NCI-H2081 (cell line): ENCODE results near the gene SLAMF7.
"Not testable (repeated sequence)": the region's sequence is repeated elsewhere in the genome, so short reads cannot be mapped to it uniquely, and the experiment has no call there.

ENCODE experiments used
- DNase-seq, 2 experiments: peaks; one replicate each; lab custom pipeline; 2025; lab: John Stamatoyannopoulos, UW

The SLAMF7 gene, protein sequence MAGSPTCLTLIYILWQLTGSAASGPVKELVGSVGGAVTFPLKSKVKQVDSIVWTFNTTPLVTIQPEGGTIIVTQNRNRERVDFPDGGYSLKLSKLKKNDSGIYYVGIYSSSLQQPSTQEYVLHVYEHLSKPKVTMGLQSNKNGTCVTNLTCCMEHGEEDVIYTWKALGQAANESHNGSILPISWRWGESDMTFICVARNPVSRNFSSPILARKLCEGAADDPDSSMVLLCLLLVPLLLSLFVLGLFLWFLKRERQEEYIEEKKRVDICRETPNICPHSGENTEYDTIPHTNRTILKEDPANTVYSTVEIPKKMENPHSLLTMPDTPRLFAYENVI

DNA sequence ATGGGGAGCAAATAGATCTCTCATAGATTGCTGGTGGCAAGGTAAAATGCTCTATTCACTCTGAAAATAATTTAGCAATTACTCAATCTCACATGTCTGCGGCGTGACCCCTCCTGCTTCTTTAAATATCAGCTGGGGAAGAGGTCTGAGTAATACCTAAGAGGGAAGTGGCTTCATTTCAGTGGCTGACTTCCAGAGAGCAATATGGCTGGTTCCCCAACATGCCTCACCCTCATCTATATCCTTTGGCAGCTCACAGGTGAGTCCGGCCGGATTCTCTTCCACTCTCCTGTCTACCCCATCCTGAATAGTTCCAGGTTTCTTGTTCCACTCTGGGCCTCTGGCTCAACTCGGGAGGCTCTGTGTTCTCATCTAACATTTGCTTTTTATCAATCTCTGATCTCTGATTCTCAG lies at the start of gene SLAMF7:
Gene SLAMF7 (plus strand): TSS at position 150 of the 414 bp plus-strand sequence. CDS start 55 bp downstream, at position 205.
- no peak for DNase-seq

DNA sequence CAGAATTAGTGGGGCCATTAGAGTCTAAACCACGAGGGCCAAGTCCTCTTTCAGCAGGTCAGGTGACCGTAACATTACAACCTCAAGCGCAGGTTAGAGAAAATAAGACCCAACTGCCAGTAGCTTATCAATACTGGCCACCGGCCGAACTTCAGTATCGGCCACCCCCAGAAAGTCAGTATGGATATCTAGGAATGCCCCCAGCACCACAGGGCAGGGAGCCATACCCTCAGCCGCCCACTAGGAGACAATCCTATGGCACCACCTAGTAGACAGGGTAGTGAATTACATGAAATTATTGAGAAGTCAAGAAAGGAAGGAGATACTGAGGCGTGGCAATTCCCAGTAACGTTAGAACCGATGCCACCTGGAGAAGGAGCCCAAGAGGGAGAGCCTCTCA lies 46.7 kb upstream of the SLAMF7 start:
- not testable (repeated sequence) for DNase-seq

DNA sequence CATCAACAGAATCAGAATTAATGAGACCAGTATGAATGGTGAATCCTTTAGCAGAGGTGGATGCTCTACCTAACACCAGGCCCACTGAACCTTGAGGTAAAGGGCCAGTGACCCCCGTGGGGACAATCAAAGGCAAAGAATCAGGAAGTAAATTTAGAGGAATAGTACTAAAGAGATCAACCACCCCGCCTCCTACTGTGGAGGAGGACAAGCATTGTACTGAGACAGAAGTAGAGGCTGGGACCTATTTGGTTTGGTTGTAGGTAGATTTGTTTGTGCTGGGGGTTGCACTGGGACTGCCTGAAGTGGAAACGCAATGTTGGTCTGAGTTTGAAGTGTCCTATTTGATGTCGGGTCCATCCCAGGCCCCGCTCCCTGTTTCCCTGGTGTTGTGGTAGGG lies 36.9 kb upstream of the SLAMF7 start:
- no peak for DNase-seq

DNA sequence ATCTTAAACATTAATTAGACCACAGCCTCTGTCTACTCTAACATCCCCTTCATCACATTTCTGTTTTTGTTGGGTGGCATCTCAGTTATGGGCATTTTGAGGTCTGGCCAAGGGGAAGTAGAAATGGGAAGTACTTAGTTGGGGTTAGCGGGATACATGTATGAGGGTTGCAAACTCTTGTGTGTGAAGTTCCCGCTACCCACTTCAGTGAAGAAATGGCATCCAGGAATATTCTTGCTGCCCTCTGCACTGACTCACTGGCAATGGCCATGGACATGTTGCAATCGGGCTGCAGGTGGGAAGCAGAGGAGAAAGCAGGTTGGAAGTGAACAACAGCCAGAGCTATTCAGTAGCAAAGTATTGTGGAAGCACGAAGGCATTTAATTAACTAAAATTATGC lies 34.8 kb upstream of the SLAMF7 start:
- no peak for DNase-seq

DNA sequence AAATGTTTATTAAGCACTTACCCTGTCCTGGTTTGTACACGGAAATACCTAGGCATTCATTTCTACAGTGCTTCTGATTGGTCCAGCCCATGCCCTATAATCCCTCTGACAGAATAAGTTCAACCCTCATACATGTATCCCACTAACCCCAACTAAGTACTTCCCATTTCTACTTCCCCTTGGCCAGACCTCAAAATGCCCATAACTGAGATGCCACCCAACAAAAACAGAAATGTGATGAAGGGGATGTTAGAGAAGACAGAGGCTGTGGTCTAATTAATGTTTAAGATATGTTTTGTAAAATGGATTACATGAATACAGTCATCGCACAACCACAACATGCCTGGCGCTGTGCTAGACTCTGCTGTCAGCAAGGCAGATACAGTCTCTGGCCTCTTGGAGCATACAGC lies 33.8 kb upstream of the SLAMF7 start:
- not testable (repeated sequence) for DNase-seq

DNA sequence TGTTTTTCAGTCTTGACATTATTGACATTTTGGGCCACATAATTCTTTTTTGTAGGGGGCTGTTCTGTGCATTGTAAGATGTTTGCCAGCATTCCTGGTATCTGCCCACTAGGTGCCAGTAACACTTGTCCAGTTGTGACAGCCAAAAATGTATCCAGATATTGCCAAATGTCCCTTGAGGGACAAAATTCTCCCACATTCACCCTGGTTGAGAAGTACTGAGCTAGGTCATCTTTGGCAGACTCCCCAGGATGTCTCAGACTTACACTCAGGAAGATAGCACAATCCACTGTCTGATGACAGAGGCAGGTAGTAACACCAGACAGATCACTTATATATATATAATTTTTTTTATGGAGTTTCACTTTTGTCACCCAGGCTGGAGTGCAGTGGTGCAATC lies 33.3 kb upstream of the SLAMF7 start:
- no peak for DNase-seq

DNA sequence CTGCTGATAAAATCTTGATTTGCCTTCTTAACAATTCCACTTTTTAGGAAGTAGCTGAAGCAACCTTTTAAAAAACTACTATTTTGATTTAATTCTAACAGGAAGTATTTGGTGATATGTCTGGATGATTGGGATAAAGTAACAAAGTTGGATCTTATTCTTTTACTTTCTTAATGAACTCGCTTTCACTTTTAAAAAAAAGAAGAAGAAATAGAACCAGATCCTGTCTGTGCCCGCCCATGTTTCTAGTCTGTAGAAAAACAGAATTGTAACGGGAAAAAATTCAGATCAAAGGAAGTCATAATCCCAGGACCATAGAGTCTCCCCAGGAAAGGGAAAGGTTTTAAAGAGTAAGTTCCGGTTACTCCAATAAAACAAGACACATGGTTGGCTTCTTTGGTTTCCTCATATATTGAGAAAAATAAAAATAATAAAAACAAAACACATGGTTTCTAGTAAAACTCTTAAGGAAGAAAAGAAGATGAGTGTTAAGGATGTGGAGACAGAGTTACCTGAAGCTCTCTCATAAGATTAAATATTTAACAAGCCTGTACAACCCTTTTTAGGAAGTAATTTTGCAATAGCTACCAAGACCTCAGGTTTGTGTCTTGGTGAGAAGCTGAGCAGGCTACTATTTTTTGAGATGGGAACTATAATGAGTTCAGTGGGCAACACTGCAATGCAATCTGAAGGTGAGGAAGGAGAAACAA lies 32.4 kb upstream of the SLAMF7 start:
- no peak for DNase-seq

DNA sequence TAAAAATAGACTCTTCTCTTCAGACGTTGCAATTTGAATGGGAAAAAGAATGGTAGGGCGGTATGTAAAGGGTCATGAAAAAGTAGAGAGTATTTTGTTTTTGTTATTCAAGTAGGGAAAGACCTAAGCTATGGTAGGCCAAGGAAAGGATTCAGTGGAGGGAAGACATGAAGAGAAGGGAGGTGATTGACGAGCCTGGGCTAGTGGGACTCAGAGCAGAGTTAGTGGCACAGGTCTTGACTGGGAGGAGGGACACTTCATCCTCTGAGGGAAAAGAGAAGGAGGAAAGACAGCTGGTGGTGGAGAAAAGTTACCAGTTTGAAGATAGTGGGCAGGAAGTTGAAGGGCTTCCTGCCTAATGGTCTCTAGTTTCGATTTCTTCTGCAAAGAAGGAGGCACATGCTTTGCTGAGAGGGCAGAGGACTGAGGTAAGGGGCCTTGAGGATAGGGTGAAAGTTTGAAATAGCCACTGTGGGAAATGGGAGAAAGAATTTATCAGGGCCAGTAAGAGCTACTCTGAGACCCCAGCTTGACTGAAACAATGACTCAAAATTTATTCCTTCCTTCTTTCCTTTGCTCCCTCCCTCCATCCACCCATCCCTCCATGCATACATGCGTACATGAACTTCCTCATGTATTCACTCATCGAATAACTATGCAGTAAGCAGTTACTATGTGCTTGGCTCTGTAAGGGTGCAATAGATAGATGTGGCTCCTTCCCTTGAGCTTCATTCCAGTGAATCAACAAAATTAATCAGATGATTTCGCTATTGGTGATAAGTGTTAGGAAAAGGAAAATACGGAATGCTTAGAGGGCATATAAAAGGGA lies 31.6 kb upstream of the SLAMF7 start:
- DNase-seq = no peak

DNA sequence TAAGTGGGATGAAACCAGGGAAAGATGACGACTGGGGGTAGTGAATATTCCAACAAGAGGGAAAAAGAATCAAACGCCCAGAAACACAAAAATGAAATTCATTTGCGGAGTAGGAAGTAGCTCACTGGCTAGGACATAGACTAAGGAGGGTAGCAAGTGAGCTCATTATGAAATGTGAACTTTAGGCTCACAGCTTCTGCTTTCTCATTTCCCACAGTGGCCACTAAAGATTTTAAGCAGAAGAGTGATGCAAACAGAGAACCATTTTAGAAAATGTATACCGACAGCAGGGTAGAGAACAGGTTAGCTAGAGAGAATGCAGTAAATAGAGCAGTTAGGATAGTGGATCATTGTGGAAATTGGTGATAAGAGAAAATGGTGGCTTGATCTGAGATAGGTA lies 30.9 kb upstream of the SLAMF7 start:
- DNase-seq = no peak

DNA sequence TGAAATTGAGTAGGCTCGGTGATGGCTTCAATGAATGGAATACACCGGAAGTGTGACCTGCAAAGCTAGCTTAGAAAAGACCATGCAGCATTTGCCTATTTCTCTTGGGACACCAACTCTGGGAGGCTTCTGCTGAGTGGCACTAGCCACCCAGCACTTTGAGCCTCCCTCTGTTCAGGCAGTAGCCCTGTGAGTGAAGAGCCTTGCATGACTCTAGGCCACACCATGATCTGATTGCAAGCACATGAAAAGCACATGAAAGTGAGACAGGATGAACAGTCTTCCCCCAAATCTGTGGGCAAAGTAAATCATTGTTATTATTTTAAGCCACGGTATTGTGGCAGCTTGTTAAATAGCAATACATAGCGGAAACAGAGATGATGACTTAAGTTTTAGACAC lies 30.2 kb upstream of the SLAMF7 start:
- DNase-seq = no peak

DNA sequence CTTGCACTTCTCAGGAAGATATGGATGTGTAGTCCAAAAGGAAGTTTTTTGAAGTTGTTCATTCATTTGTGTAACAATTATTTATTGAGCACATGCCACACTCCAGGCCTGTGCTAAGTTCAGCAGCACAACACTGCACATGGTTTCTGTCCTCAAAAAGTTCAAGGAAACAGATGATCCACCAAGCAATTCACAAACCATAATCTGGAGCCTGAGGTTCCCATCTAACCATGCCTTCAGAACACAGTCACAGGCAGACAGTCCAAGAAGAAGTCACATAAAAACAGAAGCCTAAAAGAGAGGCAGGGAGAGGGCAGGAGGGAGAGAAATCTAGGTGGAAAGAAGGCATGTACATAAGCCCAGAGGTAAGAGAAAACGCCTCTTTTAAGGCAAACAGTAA lies 29.3 kb upstream of the SLAMF7 start:
- DNase-seq = no peak

DNA sequence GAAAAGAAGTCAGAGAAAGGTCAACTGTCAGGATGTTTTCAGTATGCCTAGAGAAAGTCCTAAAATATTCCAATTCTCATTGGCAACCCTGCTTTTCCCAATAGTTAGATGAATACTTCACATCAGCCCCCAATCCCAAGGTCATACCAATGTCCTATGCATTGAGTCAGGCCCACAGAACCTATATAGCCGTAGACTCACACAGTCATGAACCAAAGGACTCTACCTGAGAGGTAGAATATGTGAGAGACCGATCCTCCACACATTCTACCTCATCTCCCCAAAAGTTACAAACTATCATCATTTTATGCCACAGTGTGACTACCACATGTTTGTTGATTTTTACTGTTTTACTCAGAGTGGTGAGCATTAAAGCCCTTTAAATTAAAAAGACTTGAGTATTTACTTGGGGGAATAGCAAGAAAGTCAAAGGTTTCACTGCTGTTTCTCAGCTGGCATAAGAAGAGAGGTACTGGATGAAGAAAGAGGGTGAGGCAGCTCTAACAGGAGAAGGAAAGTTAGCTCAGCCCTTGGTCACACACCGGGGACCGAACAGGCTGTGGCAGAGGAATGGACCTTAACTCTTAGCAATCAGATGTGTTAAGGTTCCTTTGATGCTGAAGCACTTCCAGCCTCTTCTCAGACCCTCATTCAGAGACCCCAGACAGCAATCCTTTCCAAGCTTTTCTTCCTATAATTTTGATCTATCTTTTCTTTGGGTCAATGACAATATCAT lies 28.4 kb upstream of the SLAMF7 start:
- DNase-seq = no peak

DNA sequence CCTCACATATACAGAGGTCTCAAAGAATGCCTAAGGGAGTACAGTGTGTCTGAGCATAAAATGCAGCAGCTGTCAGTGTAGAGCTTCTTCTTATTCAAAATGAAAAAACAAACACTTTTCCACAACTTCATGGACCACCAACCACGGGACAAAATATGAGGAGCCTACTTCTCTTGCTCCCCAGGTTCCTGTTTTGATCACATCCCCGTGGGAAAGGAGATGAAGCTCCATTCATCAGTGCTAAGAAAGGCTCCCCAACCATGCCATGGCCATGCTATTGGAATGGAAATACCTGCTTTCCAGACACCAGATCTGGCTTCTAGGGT lies 27.8 kb upstream of the SLAMF7 start:
- DNase-seq = no peak

DNA sequence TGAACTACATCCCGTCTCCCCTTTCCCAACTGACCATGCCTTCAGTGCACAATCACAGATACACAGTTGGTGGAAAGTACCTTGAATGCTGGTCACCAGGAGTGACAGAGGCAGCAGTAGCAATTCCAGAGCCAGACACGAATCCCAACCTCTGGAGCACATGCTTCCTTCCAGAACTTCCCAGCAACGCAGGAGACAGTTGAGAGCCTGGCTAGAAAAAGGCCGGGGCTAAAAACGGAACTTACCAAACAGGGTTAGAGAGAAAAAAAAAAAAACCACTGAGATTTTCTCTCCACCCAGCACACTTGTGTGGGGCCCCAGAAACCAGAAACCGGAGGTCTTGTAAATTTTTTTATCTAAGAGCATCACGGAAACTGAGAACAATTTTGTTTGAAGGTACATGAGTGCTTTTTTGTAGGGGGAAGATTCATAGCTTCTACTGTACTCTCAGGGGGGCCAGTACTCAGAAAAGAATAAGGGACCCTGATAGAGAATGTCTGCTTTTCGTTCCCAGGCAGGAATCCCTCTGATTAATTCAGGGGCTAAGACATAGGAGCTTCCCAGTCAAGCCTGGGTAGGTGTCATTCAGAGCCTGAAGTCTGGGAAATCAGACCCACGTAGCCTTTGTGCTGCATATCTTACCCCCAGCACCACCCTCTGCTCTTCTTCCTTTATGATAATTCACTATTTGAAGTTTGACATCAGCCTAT lies 27.3 kb upstream of the SLAMF7 start, which contains the start of gene CD48:
Gene CD48 (minus strand): TSS at position 221 of the 710 bp plus-strand sequence. CDS start 59 bp downstream, at position 162.
- DNase-seq = no peak

DNA sequence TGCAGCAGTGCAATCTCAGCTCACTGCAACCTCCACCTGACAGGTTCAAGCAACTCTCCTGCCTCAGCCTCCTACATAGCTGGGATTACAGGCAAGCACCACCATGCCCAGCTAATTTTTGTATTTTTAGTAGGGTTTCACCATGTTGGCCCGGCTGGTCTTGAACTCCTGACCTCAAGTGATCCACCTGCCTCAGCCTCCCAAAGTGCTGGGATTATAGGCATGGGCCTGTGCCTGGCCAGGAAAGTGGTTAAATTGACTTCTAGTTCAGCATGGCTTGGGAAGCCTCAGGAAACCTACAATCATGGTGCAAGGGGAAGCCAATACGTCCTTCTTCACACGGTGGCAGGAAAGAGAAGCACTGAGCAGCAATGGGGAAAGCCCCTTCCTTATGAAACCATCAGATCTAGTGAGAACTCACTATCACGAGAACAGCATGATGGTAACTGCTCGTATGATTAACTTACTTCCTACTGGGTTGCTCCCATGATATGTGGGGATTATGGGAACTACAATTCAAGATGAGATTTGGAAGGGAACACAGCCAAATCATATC lies 26.4 kb upstream of the SLAMF7 start:
- DNase-seq = not testable (repeated sequence)

DNA sequence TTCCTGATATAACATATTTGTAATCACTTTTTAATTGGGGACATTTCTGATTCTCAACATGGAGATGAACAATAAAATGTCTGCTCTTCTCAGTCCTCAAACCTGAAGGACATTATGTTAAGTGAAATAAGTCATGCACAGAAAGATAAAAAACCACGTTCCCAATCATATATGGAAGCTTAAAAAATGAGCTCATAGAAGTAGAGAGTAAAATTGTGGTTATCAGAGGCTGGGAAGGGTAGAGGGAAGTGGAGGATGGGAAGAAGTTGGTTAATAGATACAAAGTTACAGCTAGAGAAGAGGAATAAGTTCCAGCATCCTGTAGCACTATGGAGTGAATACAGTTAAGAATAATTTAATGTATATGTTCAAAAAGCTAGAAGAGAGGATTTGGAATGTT lies 25.9 kb upstream of the SLAMF7 start:
- DNase-seq = no peak

DNA sequence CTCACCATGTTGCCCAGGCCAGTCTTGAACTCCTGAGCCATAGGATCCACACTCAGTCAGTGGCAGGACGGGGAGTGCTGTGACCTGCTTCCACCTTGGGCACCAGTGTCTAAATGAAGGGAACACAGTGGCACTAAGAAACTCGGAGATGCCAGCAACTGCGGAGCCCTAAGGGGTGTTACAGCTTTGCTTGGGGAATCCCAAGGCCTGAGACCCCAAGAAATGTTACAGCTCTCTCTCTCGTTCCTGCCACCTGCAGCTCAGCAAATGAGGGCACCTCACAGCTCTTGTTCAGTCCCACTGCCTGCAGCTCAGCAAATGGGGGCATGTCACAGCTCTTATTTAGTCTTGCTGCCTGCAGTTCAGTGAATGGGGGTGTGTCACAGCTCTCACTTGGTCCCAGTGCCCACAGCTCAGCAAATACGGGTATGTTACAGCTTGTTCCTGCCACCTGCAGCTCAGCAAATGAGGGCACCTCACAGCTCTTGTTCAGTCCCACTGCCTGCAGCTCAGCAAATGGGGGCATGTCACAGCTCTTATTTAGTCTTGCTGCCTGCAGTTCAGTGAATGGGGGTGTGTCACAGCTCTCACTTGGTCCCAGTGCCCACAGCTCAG lies 24.9 kb upstream of the SLAMF7 start:
- DNase-seq = not testable (repeated sequence)

DNA sequence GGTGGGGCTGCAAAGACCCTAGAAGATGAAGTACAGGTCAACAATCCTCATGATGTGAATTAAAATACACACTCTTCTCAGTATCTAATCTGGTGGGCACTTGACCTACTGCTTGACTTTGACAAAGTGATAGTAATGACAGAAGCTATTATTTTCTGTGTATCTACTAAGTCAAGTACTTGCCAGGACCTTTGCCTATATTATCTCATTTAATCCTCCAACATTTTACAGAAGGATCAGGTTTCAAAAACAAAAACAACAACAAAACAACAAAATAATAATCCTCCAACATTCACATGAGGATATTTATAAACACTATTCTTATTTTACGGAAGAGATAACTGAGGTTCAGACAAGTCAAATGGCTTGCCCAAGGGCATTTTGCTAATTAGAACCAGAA lies 23.0 kb upstream of the SLAMF7 start:
- DNase-seq = no peak

DNA sequence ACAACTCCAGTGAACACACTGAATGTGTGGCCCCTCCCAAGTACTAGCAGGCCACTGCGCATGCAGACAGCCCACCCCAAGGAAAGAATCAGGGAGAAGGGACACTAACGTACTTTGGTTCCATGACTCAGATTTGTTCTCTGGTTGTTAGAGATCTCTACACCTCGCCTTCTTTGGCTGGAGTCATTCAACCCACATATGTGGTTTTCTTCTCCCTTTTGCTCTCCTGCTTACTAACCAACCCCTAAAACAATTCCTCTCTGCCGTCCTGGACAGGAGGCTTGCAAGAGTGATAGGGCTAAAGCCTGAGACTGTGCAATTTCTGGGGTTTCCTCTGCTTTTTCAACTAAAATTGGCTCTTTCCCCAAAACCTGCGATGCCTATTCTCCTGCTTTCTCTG lies 21.7 kb upstream of the SLAMF7 start:
- no peak for DNase-seq

DNA sequence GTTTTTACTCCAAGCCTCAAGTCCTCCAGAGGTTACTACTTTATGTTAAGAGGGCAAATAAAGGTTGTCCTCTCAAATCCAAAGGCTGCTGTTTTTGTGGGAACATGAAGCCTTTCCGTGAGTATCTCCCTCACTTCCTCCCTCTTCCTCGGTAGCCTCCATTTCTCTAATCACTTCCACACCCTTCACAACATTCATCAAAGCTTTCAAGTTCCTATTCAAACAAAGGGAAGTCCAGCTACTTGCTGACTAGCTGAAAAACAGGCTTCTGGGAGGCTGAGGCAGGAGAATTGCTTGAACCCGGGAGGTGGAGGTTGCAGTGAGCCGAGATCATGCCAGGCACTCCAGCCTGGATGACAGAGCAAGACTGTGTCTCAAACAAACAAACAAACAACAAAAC lies 20.8 kb upstream of the SLAMF7 start:
- no peak for DNase-seq
